Effector memory CD4-positive, alpha-beta T cell (primary cell): ENCODE results near the gene MBNL3.

ENCODE experiments used
- DNase-seq, 3 donors: peaks; one replicate each; pipeline ENCODE4 v3.0.0-alpha.2; 2020
- H3K27ac ChIP-seq: 2 replicates; pipeline ENCODE4 v1.7.0; 2013; ENCODE audit warnings: mild to moderate bottlenecking, low read length, moderate library complexity; ENCODE audit not compliant: insufficient read depth, poor library complexity, severe bottlenecking
- H3K27me3 ChIP-seq: replicated peaks from 2 replicates; pipeline ENCODE4 v1.7.0; 2013; ENCODE audit warnings: mild to moderate bottlenecking, low read length; ENCODE audit not compliant: insufficient read depth, control insufficient read depth, poor library complexity, severe bottlenecking
- H3K36me3 ChIP-seq: 2 replicates; pipeline ENCODE4 v1.7.0; 2013; ENCODE audit warnings: mild to moderate bottlenecking, low read length, moderate library complexity; ENCODE audit not compliant: control insufficient read depth, insufficient read depth
- H3K4me1 ChIP-seq: 2 replicates; pipeline ENCODE4 v1.7.0; 2013; ENCODE audit warnings: low read length, mild to moderate bottlenecking; ENCODE audit not compliant: control insufficient read depth, insufficient read depth, poor library complexity, severe bottlenecking
- H3K4me3 ChIP-seq: 2 replicates; pipeline ENCODE4 v1.7.0; 2013; ENCODE audit warnings: low read length, low read depth, mild to moderate bottlenecking; ENCODE audit not compliant: insufficient read depth, poor library complexity, severe bottlenecking
- H3K9me3 ChIP-seq: 2 replicates; pipeline ENCODE4 v1.7.0; 2013; ENCODE audit warnings: mild to moderate bottlenecking, low read length, moderate library complexity; ENCODE audit not compliant: control insufficient read depth

MBNL3 gene

DNA sequence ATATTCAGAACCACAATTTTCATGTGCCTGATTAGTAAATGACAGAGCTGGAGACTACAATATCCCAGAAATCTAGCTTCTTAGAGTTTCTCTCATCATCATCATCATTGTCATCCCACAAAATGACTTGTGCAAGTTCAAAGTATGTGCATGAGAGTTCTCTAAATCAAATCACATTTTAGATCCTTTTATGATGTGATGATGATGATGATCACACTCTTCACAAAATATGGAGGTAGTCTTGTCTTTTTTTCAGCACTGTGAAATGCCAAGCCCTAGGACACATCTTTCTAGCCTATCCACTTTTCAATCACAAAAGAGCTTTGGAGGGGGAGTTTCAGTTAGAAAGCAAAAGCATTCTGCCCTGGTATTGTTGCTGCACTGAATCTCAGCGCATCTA lies 7.4 kb downstream of the MBNL3 start:
- Histone ChIP-seq H3K4me1 (peaks cover 6% of the 10 kb centered on the region), H3K36me3 (no peaks in the 10 kb centered on the region), H3K9me3 (no peaks in the 10 kb centered on the region), H3K27me3 (no peaks in the 10 kb centered on the region), H3K4me3 (peak overlapping the region; percentile 51), H3K27ac (peak overlapping the region; percentile 76)
- DNase-seq: no peak

DNA sequence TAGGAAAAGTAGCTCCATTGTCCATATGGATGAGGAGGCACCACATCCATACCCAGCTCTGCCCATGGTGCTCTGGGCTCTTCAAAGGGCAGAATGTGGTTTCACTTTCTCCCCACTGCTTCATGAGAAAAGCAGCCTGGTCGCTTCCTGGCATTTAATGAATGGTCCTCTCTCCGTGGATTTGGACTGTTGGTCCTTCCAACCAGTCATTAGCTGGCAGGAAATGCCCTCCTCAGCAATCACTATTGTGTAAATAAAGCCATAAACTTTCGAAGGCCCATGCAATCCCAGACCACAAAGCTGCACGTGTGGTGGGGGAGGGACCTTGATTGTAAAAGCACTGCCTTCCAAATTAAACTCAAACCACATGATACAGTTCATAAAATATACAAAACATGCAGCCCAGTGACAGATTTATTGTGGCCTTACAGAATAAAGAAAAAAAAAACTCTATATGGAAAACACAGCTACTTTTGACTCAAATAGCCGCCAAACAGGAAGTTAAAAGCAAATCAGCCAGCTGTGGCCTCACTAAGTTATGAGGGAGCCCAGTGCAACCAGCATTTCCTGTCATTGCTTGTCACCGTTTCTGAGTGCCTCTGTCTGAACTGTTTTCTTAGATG lies 8.1 kb downstream of the MBNL3 start:
- peak; percentile 1 to 33 (median 17) for DNase-seq
- peak overlapping the region; percentile 51 for H3K4me3 ChIP-seq
- no peaks in the 10 kb centered on the region for H3K27me3 ChIP-seq
- H3K27ac ChIP-seq: peak overlapping the region; percentile 76
- H3K4me1 ChIP-seq: peaks cover 6% of the 10 kb centered on the region
- H3K9me3 ChIP-seq: no peaks in the 10 kb centered on the region
- H3K36me3 ChIP-seq: no peaks in the 10 kb centered on the region

DNA sequence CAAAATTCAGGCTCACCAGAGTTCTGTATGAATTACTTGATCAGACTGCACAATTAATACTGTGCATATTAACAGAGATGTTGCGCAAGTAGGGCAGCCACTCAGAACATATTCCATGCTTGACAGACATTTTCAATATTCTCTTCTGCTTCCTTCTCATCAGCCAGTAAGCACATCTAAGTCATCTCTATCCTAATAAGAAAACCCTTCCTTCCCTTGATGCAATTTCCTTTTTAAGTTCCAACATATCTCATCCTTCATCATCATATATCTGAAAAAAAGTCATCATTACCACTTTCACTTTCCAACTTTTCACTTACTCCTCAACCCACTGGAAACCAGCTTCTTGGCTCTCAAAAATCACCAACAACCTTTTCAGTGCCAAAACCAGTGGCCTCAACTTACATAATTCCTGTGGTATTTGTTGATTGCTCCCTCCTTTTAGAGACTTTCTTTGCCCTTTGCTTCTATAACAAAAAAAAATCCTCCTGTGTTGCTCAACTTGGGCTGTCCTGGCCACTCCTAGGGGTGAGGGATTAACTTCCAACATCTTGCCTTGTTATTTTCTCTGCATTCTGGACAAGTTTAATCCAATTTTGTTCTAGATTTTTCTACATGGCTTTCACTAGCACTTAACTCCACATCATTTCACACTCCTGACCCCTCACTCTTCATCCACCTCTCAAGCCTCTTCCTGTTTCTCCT lies 14.1 kb downstream of the MBNL3 start:
- H3K36me3 ChIP-seq: no peaks in the 10 kb centered on the region
- H3K4me3 ChIP-seq: no peak overlapping the region
- no peaks in the 10 kb centered on the region for H3K27me3 ChIP-seq
- H3K27ac ChIP-seq: no peak overlapping the region
- no peak for DNase-seq
- no peaks in the 10 kb centered on the region for H3K4me1 ChIP-seq
- no peaks in the 10 kb centered on the region for H3K9me3 ChIP-seq

DNA sequence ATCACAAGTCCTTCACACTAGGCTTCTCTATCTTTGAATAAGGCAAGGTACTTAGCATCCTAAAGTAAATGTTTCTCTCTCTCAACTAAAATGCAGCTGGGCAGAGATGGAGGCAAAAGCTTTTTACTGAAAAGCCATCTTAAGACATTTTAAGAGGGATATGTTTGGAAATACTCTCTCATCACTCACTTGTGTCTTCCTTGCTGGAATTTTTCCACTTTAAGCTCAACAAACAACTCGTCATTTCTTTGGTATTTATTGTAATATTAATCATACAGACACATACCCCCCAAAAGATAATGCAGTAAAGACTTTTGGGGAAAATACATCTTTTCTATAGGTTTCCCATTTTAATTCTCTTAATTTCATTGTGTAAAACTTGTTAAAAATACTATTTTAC lies 16.4 kb downstream of the MBNL3 start:
- no peak overlapping the region for H3K27ac ChIP-seq
- H3K4me1 ChIP-seq: no peaks in the 10 kb centered on the region
- H3K9me3 ChIP-seq: no peaks in the 10 kb centered on the region
- no peaks in the 10 kb centered on the region for H3K36me3 ChIP-seq
- H3K4me3 ChIP-seq: no peak overlapping the region
- no peaks in the 10 kb centered on the region for H3K27me3 ChIP-seq
- DNase-seq: no peak

DNA sequence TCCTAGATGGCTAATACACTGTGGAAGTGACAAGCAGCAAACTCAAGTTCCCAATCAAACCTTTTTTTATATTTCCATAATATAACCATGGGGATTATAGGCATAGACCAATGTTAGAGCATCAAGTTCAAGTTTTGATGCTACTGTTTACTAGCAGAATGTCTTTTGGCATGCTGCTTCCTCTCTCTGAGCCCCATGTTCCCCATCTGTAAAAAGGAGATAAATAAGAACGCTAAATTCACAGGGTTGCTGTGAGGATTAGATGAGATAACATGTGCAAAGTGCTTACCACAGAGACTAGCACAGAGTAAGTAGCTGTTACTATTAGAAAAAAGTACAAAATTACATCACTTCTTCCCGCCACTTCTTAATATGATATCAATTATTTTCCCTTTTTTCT lies 18.0 kb downstream of the MBNL3 start:
- no peaks in the 10 kb centered on the region for H3K36me3 ChIP-seq
- no peaks in the 10 kb centered on the region for H3K27me3 ChIP-seq
- no peak for DNase-seq
- H3K4me1 ChIP-seq: no peaks in the 10 kb centered on the region
- no peaks in the 10 kb centered on the region for H3K9me3 ChIP-seq
- H3K4me3 ChIP-seq: no peak overlapping the region
- no peak overlapping the region for H3K27ac ChIP-seq

DNA sequence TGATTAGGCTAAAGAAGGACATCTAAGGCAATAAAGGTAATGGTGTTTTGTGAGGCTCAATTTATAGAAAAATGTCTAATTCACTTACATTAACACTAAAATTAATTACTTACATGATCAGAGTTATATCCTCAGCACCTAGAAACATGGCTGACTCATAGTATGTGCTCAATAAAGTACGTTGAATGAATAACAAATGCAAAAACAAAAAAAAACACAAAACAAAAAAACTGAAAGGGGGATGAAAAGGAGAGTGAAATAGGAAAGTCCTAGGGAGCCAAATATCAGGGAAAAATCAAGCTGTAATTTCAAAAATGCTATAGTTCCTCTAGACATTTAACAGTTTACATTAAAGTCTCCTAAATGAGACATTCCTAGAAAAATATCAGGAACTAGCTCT lies 18.7 kb downstream of the MBNL3 start:
- Histone ChIP-seq H3K9me3 (no peaks in the 10 kb centered on the region), H3K27ac (no peak overlapping the region), H3K36me3 (no peaks in the 10 kb centered on the region), H3K27me3 (no peaks in the 10 kb centered on the region), H3K4me1 (no peaks in the 10 kb centered on the region), H3K4me3 (no peak overlapping the region)
- DNase-seq: no peak

DNA sequence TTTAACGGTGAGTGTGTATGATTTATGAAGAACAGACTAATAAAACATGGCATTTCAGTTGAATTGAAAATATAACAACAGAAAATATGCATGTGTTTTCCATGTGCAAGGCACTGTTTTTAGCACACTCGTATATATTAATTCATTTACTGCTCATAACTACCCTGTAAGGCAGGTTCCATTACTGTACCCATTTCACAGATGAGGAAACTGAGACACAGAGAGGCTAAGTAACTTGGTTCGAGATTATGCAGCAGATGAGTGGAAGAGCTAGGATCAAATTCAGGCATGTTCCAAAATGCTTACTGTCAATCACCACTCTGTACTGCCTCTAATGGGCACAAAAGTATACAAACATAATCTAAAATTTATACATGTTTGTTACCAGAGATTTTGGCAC lies 20.4 kb downstream of the MBNL3 start:
- peaks cover 2% of the 10 kb centered on the region for H3K9me3 ChIP-seq

DNA sequence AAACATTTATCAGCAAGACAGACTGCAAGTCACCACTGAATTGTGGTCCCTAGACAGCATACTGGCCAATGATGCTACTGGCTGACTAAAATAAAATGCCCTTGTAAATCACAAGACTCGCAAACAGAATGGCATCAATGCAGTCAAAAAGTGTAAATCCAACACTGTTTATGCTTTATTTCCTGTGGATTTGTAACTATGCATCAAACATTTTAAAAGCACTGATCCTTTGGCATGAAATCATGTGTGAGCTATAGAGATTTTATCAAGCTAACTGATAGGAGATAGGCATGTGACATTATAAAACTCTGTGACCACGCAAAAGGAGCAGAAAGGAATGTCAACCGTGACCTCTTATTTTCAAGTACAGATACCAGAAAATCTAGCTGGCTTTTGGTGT lies 20.8 kb downstream of the MBNL3 start:
- no peaks in the 10 kb centered on the region for H3K4me1 ChIP-seq
- no peak for DNase-seq
- no peaks in the 10 kb centered on the region for H3K27me3 ChIP-seq
- H3K4me3 ChIP-seq: no peak overlapping the region
- no peaks in the 10 kb centered on the region for H3K36me3 ChIP-seq
- peaks cover 2% of the 10 kb centered on the region for H3K9me3 ChIP-seq
- H3K27ac ChIP-seq: no peak overlapping the region

More for the DNA sequence above, 20.4 kb downstream of the MBNL3 start:
- H3K36me3 ChIP-seq: no peaks in the 10 kb centered on the region
- DNase-seq: no peak
- no peak overlapping the region for H3K4me3 ChIP-seq
- H3K4me1 ChIP-seq: no peaks in the 10 kb centered on the region
- H3K27me3 ChIP-seq: no peaks in the 10 kb centered on the region
- H3K27ac ChIP-seq: no peak overlapping the region

DNA sequence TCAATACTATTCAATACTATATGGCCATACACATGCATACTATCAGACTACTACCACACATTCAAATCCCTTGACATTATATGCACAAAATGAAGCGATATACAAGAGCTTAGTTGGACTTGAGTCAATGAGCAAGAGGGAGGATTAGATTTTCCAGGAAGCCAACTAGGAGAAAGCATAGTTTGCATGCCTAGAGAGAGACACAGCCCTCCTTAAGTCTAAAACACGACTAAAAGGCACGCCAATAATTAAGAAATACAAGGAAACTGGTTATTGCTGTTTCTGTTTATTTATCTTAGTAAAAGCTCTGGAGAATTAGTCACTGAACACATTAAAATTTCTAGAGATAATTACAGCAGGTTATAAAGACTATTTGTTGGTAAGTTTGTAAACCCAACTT lies 21.8 kb downstream of the MBNL3 start:
- H3K27me3 ChIP-seq: no peaks in the 10 kb centered on the region
- H3K4me1 ChIP-seq: no peaks in the 10 kb centered on the region
- H3K9me3 ChIP-seq: peaks cover 2% of the 10 kb centered on the region
- no peak overlapping the region for H3K27ac ChIP-seq
- DNase-seq: no peak
- no peak overlapping the region for H3K4me3 ChIP-seq
- no peaks in the 10 kb centered on the region for H3K36me3 ChIP-seq

DNA sequence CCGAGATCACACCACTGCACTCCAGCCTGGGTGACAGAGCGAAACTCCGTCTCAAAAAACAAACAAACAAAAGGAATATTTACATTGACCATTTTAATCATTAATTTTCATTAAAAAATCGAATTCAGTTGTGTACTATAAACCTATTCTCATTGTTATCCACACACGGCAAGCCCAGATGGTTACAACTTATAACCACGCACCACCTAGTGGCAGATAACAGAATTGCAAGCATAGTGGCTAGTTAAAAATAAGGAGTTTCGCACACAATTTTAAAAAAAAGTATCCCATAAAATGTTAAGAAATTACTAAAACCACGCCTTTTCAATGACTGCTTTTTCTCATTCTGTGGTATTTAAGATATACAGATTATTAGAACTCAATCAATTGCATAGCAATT lies 25.4 kb downstream of the MBNL3 start:
- H3K27me3 ChIP-seq: no peaks in the 10 kb centered on the region
- H3K4me3 ChIP-seq: no peak overlapping the region
- no peaks in the 10 kb centered on the region for H3K36me3 ChIP-seq
- peaks cover 2% of the 10 kb centered on the region for H3K9me3 ChIP-seq
- DNase-seq: no peak
- H3K27ac ChIP-seq: no peak overlapping the region
- no peaks in the 10 kb centered on the region for H3K4me1 ChIP-seq
